22Rv1 (cell line): ENCODE data around the gene C6orf132.

Source experiments
- CTCF ChIP-seq: fragments of 450-650 bp; IDR thresholded peaks from 2 replicates; pipeline ENCODE4 v1.5.1; 2017; ENCODE audit warnings: mild to moderate bottlenecking
- ZFX ChIP-seq: fragments of 450-650 bp; IDR thresholded peaks from 2 replicates; pipeline ENCODE4 v1.6.1; 2017; ENCODE audit warnings: antibody characterized with exemption, borderline replicate concordance

GRCh38 chr6:42059743-42060142 lies 82.7 kb downstream of the C6orf132 start:
- TF ChIP-seq CTCF (no peak), ZFX (no peak)
